Activated T-helper 1 cell treated with Interleukin-2 at 50 U/mL for 16 hours (primary cell): ENCODE data around the gene MAST3.
A peak's percentile ranks its signal among the peaks of the same experiment; 100 is the strongest.

Experiments
- DNase-seq: peaks from one replicate; pipeline ENCODE4 v3.0.0-alpha.2; 2020; ENCODE audit warnings: low read depth

Gene MAST3

DNA sequence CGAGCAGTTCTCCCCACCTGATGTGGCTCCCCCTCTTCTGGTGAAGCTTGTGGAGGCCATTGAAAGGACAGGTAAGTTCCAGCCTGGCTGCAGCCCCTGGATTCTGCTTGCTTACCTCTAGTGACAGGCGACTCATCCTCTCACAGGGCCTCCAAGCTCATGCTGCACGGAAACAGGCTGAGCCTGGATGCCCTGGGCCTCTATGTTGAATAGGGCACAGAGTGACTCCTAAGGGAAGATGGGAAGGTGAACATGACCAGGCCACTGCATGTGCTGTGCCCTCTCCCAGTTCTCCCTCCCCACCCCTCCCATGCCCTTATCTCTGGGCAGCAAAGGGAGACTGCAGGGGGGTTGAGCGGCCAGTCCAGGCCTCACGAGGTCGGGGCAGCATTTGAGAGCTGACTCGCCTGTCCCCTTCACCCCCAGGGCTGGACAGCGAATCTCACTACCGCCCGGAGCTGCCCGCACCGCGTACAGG, 63.0 kb downstream of the MAST3 start:
- DNase-seq: no peak

DNA sequence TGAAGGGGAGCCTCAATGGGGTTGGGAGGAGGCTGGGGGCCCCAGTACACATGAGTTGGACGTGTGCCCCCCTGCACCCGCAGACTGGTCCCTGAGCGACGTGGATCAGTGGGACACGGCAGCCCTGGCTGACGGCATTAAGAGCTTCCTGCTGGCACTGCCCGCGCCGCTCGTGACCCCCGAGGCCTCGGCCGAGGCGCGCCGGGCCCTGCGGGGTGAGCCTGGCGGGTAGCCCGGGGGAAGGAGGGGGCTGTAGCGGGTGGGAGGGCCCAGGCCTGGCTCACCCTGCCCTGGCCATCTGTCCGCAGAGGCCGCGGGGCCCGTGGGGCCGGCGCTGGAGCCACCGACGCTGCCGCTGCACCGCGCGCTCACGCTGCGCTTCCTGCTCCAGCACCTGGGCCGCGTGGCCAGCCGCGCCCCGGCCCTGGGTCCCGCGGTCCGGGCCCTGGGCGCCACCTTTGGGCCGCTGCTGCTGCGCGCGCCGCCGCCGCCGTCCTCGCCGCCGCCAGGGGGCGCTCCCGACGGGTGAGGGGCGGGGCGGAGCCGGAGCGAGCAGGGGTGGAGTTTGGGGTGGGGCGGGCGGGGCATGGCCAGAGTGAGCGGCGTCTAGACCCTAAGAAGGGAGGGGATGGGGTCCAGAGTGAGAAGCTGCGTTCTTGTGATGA, 63.5 kb downstream of the MAST3 start:
- peak; percentile 79 for DNase-seq

DNA sequence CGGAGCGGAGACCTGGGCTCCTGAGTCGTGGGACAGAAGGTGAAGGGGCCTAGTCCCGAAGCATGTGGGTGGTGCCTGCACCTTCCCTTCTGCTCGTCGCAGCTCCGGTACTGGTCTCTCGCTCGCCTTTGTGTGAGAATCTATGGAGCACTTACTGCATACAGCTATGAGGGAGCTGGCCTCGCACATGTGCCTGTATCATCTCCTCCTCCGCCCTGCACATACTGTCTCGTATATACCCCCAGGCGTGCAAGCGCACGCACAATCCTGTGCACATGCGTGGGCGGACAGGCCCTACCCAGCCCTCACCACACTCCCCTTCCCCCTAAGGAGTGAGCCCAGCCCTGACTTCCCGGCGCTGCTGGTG, 64.0 kb downstream of the MAST3 start:
- no peak for DNase-seq

DNA sequence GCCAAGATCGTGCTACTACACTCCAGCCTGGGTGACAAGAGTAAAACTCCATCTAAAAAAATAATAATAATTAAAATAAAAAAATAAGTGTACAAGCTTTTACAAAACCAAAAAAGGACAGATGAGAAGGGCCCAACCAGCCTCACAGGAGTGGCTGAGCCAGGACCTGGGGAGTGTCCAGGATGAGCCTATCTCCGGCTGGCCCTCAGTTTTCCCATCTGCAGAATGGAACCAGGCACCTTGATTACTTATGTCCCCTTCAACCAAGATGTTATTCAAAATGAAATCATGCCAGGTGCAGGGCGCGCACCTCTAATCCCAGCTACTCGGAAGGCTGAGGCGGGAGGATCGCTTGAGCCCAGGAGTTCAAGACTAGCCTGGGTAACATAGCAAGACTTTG, 66.5 kb downstream of the MAST3 start:
- DNase-seq: no peak

DNA sequence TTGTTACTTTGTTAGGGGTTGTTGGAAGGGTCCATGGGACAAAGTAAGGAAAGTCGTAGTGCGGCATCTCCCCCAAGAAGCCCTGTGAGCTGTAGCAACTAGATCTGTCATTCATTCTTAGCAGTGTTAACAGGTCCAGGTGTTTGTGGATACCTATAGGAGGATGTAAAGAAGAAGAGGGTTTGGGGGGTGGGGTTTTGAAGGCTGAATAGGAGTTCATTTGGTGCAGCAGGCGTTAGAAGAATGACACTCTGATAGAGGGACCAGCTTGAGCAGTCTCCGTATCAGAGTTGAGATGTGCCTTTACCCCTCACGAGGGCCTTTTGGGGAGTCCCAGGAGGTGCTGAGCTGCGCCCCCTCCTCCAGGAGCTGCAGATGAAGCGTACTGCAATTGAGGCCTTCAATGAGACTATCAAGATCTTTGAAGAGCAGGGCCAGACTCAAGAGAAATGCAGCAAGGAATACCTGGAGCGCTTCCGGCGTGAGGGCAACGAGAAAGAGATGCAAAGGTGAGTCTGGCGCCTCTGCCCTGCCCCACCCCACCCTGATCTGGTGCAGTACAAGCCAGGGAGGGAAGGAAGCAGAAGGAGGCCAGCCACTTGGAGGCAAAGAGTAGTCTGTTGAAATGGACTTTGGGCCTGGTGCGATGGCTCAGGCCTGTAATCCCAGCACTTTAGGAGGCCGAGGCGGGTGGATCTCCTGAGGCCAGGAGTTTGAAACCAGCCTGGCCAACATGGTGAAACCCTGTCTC, 68.4 kb downstream of the MAST3 start:
- DNase-seq: no peak

DNA sequence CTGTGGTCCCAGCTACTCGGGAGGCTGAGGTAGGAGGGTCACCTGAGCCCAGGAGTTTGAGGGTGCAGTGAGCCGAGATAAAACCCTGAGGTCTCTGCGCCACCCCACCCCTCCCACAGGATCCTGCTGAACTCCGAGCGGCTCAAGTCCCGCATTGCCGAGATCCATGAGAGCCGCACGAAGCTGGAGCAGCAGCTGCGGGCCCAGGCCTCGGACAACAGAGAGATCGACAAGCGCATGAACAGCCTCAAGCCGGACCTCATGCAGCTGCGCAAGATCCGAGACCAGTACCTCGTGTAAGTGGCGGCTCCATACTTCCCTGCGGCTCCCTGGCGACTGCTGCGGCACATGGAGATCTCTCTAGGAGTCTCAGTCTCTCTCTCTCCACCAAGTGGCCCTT, 69.4 kb downstream of the MAST3 start:
- DNase-seq: no peak

DNA sequence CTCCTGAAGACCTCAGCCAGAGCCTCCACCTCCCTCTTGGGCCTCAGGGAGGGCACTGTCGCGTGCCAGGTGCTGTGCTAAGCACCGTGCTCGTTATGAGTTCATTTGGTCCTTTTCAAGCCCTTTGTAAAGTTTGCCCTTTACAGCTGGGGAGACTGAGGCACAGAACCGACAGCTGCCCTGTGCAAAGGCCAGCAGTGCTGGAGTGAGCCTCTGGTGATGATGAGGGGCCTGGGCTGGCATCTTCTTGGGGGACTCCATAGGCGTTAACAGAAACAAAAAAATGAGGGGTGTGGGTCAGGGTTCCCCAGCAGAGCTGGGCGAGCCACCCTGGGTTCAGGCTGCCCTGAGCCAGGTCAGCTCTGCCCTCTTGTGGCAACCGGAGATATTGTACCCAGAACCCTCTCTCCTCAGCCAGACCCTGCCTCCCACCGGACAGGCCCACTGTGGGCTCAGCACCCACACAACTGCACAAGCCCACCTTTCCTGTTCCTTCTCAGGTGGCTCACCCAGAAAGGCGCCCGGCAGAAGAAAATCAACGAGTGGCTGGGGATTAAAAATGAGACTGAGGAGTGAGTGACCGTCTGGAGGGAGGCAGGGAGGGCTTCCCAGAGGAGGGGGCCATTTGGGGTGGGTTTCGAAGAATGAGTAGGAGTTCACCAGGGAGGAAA, 70.5 kb downstream of the MAST3 start:
- peak; percentile 25 for DNase-seq

DNA sequence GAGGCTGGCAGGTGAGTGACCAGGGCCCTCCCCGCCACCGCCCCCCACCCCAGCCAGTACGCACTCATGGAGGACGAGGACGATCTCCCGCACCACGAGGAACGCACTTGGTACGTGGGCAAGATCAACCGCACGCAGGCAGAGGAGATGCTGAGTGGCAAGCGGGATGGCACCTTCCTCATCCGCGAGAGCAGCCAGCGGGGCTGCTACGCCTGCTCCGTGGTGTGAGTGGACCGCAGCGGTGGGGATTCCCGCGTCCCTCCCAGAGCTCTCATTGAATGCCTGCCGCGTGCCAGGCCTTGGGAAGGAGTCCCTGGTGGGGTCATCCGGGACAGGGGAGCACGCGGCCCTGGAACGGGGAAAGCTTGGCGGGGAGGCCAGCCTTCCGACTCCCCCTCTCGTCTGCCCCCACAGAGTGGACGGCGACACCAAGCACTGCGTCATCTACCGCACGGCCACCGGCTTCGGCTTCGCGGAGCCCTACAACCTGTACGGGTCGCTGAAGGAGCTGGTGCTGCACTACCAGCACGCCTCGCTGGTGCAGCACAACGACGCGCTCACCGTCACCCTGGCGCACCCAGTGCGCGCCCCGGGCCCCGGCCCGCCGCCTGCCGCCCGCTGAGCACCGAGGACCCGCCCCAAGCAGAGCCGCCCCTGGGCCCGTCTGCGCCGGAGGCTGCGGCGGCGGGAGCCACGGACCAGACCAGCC, 71.2 kb downstream of the MAST3 start:
- no peak for DNase-seq

DNA sequence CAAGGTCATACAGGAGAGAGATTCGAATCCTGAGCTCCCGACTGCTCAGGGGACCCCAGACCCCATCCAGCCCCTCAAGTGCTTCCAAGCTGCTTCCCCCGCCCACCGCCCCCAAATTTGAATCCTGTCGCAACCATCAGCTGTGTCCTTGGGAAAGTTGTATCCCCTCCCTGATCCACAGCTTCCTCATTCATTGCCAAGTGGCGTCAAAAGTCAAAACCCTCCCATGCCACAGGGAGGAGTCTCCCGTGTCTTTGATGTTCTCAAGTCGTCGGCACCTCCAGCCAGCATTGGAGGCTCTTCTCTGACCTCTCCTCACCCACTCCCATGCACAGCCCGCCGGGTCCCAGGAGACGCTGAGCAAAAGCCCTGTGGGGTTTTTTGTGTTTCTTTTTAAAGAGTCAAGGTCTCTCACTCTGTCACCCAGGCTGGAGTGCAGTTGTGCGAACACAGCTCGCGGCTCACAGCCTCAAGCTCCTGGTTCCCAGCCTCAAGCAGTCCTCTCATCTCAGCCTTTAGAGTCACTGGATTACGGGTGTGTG, 73.2 kb downstream of the MAST3 start:
- no peak for DNase-seq

DNA sequence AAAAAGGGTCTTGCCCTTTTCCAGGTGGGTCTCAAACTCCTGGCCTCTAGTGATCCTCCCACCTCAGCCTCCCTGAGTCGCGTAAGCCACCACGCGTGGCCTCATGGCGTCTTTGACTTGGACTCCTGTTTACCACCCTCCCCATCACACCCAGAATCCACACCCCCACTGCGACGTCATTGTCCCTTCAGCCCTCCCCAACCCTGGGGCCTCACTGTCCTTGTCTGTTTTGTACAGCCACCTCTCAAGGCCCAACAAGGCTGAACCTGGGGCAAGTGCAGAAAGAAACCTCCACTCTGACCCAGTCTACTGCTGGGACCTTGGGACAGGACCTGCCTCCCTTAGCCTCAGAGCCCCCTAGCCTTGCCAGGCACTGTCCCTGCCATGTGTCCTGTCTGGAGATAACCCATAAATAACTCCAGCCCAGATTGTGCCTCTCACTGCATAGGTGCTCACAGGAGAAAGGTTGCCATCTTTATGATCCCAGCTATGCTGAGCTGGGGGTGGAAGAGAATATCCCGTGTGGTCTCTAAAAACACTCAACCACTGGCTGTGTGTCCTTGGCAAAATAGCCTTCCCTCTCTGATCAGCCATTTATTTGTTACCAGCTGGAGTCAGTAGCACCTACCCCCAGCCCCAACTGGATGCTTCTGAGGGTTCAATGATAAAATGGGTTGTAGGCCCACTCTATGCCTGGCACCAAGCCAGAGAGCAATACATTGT, 74.2 kb downstream of the MAST3 start:
- DNase-seq: no peak

DNA sequence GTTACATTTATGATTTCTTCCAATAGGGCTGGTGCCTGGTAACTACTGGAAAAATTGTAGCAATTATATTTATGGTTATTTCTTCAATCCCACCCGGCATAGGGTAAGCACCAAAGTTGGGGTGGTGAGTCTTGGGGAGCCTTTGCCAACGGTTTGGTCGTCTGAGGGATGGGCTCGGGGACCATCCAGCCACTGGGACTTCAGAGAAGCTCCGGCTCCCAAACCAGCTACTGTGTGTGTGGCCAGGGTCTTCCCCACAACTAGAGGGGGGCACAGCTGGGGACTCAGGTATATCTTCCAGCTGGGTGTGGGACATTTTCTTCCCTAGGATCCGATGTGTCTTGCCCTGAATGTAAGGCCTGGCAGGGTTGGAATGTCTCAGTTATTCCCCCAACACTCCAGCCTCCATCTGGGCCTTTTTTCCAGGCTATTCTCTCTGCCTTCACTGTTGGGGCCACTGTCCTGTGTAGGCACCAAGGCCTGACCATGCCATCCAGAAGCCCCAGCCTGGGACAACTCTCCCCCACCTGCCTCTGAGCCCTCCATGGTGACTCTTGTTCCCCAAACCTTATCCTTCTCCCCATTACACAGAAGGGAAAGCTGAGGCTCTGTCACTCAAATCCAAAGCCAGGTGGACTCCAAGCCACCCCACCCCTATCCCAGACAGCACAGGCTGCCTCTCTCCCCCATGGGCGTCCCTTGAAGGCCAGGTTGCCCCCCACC, 74.9 kb downstream of the MAST3 start:
- DNase-seq: no peak

DNA sequence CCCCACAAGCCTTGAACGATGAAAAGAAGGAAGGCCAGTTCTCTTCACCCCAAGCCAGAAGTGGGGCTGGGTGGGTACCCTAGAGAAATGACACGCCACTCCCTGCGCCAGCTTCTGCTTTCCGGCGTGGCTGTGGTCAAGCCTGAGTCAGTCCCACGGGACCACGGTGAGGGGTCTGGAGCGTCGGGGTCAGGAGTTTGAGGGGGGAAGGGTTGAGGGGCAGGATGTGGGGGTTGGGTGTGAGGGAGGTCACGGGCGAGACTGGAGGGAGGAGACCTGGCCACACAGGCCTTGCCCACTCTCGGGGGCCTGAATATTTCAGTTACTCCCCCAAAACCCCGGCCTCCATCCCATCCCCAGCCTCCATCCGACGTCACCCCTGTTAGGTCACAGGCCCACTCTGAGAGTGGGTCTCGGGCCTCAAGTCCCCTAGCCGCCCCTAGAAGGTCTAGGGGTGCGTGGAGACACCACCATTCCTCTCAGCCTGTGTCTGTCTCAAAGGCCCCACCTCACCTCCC, 75.5 kb downstream of the MAST3 start:
- no peak for DNase-seq

DNA sequence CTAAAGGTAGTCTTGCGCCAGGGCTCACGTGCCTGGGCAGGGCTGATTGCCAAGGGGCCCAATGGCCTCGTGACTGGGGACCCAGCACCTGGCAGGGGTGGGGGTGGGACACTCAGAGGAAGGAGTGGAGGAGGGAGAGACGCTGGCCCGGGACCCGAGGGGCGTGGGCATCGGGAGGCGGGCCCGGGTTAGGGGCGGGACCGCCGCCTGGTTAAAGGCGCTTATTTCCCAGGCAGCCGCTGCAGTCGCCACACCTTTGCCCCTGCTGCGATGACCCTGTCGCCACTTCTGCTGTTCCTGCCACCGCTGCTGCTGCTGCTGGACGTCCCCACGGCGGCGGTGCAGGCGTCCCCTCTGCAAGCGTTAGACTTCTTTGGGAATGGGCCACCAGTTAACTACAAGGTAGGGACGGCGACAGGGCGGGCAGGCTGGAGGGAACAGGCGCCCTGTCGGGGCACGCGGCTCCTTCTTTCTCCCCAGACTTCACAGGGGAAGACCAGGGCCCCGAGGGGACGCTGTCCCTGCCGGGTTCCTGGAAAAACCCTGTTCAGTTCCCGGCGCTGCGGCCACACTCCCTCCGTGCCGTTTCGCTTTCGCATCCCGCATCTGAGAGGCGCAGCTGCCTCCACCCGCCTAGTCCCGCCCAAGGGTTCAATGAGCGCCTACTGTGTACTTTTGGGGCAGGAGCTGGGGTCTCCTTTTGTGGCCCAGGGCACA, 76.2 kb downstream of the MAST3 start, which contains the start of gene IFI30:
Gene IFI30, plus strand, starts transcription at position 242 of the 717 bp plus-strand sequence. Its CDS starts 29 bp downstream, at position 271.
- peak; percentile 45 for DNase-seq

DNA sequence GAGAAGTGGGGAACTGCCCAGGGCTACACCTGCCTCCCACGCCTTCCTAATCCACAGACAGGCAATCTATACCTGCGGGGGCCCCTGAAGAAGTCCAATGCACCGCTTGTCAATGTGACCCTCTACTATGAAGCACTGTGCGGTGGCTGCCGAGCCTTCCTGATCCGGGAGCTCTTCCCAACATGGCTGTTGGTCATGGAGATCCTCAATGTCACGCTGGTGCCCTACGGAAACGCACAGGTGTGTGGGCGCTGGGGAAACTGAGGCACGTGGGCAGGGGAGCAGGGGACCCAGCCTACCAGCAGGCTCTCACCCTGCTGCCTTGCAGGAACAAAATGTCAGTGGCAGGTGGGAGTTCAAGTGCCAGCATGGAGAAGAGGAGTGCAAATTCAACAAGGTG, 77.4 kb downstream of the MAST3 start:
- DNase-seq: no peak

DNA sequence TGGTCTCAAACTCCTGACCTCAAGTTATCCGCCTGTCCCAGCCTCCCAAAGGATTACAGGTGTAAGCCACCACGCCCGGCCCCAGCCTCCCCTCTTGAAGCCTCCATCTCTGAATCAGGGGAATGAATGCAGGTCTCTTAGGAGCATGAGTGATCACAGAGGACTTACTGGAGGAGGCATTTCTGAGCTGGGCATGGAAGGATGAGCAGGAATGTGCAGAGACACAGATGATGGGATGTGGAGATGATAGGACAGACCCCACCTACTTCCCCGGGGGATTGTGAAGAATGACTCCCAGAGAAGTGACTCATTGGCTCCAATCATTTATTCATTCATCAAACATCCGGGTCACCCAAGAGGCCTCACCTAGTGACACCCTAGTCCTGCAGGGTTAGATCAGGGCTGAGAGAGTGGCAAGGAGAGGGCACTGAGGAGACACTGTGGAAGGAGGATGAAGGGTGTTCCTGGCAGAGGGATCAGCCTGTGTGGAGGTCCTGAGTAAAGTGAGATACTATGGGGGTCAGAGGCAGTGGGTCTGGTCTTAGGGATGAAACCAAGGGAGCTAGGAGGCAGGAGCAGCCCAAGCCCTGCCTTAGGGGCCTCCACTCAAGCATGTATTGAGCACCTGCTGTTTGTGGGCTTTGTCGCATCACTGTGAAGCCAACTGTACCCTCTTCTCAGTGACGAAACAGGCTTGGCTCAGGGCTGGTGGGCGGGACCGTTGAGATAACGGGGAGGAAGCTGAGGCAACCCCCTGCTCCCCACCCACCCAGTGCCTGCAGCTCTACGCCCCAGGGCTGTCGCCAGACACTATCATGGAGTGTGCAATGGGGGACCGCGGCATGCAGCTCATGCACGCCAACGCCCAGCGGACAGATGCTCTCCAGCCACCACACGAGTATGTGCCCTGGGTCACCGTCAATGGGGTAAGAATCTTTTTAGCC, 79.1 kb downstream of the MAST3 start:
- no peak for DNase-seq

DNA sequence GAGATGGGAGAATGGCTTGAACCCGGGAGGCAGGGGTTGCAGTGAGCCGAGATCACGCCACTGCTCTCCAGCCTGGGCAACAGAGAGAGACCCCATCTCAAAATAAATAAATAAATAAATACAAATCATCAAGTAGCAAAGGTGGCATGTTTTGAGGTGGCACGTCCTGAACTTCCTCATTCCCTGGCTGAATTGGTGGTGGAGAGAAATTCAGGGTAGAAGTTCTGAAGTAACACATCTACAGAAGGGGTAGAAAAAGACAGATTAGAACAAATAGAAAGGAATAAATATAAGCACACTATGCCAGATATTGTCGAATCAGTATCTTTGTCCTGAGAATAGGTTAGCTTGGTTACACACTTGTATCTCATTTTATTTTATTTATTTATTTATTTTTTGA, 82.4 kb downstream of the MAST3 start:
- no peak for DNase-seq

DNA sequence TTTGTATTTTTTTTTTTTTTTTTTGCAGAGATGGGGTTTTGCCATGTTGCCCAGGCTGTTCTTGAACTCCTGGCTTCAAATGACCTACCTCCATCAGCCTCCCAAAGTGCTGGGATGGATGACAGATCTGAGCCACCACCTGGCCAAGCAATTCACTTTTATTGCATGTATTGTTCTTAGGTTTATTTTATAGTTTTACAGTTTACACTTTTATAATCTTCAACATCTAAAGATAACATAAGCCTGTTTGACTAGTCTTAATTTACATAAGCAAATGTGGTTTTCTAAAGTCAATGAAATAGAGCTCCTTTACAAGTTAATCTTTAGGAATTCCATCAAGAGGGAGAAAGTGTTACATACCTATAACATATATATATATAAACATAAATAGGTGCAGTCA, 86.0 kb downstream of the MAST3 start:
- DNase-seq: no peak

DNA sequence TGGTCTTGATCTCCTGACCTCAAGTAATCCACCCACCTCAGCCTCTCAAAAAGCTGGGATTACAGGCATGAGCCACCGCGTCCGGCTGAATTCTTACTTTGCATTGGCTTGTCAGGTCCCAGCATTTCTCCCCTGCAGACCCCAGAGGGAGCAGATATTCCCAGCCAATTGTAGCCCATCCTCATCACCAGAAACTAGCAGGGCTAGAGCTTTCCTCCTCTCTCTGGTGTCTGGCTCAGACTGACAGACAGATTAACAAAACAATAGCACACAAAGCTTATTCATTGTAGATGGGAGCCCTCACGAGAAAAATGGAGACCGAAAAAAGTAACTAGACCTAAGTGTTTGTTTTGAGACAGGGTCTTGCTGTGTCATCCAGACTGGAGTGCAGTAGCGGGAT, 88.0 kb downstream of the MAST3 start:
- DNase-seq: no peak

DNA sequence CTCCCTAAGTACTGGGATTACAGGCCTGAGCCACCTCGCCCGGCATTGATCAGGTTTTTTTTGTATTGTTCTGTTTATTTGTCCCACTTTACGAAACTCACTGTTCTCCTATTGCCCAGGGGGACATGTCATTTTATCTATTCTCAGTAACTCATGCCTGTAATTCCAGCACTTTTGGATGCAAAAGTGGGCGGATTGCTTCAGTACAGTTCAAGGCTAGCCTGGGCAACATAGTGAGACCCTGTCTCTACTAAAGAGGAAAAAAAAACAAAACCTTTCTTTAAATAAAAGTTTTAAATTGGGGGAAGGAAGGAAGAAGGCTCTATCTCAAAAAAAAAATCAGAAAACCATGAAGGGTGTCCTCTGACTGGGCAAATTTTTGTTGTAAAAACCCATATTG, 92.7 kb downstream of the MAST3 start:
- no peak for DNase-seq
